ENCODE measurements around the gene FRMD7.

Gene FRMD7

DNA sequence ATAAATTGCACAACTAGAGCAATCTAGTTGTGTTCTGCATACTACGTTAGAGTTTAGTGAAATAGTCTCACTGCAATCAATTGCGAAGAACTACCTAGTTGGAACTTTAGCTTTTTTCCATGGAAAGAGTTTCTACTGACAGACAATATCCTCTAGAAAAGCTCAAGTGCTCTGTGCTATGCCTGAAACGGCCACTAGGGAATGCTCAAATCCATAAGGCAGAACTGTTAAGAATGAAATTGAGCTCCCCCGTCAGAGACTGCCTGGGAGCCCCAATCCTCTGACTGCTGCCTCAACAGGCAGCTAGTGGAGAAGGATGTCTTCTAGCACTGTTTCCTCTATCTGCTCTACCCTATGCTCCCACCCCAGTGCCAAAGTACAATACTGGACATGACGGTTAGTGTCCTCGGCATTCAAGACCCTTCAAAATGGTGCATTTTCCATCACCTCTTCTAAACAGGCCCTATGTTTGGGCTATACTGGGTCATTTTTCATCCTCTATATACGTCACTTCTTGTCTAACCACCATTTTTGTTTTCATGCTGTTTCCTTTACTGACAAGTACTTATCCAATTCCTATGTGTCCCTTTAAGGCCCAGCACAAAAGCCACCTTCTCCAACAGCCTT, 35.3 kb downstream of the FRMD7 start:
- no peak overlapping the region for H2AFZ ChIP-seq (ENCODE audit: low read length)
- peak; percentile 50 for DNase-seq (ENCODE audit: low spot score)
- H3K9ac ChIP-seq (ENCODE audit: low read depth, low read length, poor library complexity), result no peak overlapping the region
- no peaks in the 10 kb centered on the region for H3K79me1 ChIP-seq (ENCODE audit: low read depth, low read length)
- H2BK120ac ChIP-seq (ENCODE audit: low read depth, low read length), result no peak overlapping the region
- H2BK15ac ChIP-seq (ENCODE audit: low read length), result no peak overlapping the region
- H2AK5ac ChIP-seq (ENCODE audit: low read depth, low read length), result no peak overlapping the region
- H3K4me1 ChIP-seq (ENCODE audit: control insufficient read depth in 2 of 2, insufficient read depth in 1 of 2, low read depth in 1 of 2, low read length in 2 of 2), result no peaks in the 10 kb centered on the region
- H3K27ac ChIP-seq (replicated peaks; ENCODE audit: low read length), result no peak overlapping the region
- no peak overlapping the region for H3K4ac ChIP-seq (ENCODE audit: low read length)
- no peaks in the 10 kb centered on the region for H3K36me3 ChIP-seq (replicated peaks in 1 of 2; ENCODE audit: control insufficient read depth in 2 of 2, insufficient read depth in 2 of 2, low read length in 2 of 2)
- H3K18ac ChIP-seq (ENCODE audit: low read length), result no peak overlapping the region
- no peaks in the 10 kb centered on the region for H3K9me3 ChIP-seq (replicated peaks in 1 of 2; ENCODE audit: control insufficient read depth in 2 of 2, insufficient read depth in 1 of 2, low read depth in 1 of 2, low read length in 2 of 2)
- no peak overlapping the region for H2BK5ac ChIP-seq (ENCODE audit: low read length)
- H3K27me3 ChIP-seq (ENCODE audit: control insufficient read depth in 3 of 3, insufficient read depth in 3 of 3, low read depth in 1 of 3, low read length in 3 of 3), result peaks cover 0 to 43% (median 0%) of the 10 kb centered on the region in 3 experiments
- no peak overlapping the region for H3K14ac ChIP-seq (ENCODE audit: low read length)
- no peak overlapping the region for H4K91ac ChIP-seq (ENCODE audit: low read depth, low read length, poor library complexity)
- H3K4me2 ChIP-seq (ENCODE audit: insufficient read depth, low read length, poor library complexity, severe bottlenecking), result no peak overlapping the region
- no peak overlapping the region for H4K8ac ChIP-seq (ENCODE audit: low read depth, low read length)
- no peak overlapping the region for H3K4me3 ChIP-seq (ENCODE audit: low read length in 2 of 2)
- no CpG with 5 or more reads among the region's 7 CpGs for WGBS, 2 donors (ENCODE audit: extremely low coverage in 2 of 2, insufficient read length in 2 of 2, insufficient replicate concordance in 1 of 2)
- H3K23ac ChIP-seq (ENCODE audit: low read depth, low read length, poor library complexity), result no peak overlapping the region
- no peak overlapping the region for H2BK12ac ChIP-seq (ENCODE audit: low read length)

DNA sequence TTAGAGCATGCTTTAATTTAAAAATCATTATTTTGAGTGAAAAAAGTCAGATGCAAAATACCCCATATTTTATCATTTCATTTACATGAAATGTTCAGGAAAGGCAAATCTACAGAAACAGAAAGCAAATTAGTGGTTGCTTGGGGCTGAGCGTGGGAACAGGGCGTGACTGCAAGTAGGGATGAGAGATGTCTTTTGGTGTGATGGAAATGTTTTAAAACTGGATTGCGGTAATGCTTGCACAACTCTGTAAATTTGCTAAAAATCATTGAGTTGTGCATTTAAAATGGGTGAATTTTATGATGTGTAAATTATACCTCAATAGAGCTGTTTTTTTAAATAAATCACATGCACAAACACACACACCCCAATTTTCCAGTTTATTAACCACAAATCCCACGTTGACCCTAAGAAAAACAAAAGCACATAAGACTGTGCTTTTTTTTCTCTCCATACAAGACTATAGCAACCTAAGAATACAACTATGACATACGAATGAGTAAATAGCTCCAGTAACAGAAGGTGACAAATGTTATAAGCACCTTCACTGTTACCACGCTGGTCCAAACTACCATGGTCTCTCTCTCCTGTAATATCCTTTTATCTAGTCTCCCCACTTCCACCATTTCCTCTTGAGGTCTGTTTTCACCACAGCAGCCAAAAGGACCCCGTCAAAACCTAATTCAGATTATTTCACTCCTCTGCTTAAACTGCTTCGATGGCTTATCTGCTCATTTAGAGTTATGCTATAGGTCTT, 37.2 kb downstream of the FRMD7 start:
- Histone ChIP-seq H3K4me2 (ENCODE audit: insufficient read depth, low read length, poor library complexity, severe bottlenecking) (no peak overlapping the region), H3K18ac (ENCODE audit: low read length) (no peak overlapping the region), H2BK5ac (ENCODE audit: low read length) (no peak overlapping the region), H4K8ac (ENCODE audit: low read depth, low read length) (no peak overlapping the region), H3K36me3 (replicated peaks in 1 of 2; ENCODE audit: control insufficient read depth in 2 of 2, insufficient read depth in 2 of 2, low read length in 2 of 2) (no peaks in the 10 kb centered on the region), H3K79me1 (ENCODE audit: low read depth, low read length) (no peaks in the 10 kb centered on the region), H2BK12ac (ENCODE audit: low read length) (no peak overlapping the region), H3K9ac (ENCODE audit: low read depth, low read length, poor library complexity) (no peak overlapping the region), H2AFZ (ENCODE audit: low read length) (no peak overlapping the region), H3K27ac (replicated peaks; ENCODE audit: low read length) (no peak overlapping the region), H3K14ac (ENCODE audit: low read length) (no peak overlapping the region), H2BK15ac (ENCODE audit: low read length) (no peak overlapping the region), H3K9me3 (replicated peaks in 1 of 2; ENCODE audit: control insufficient read depth in 2 of 2, insufficient read depth in 1 of 2, low read depth in 1 of 2, low read length in 2 of 2) (no peaks in the 10 kb centered on the region), H2AK5ac (ENCODE audit: low read depth, low read length) (no peak overlapping the region), H3K4me3 (ENCODE audit: low read length in 2 of 2) (no peak overlapping the region), H3K23ac (ENCODE audit: low read depth, low read length, poor library complexity) (no peak overlapping the region), H3K4ac (ENCODE audit: low read length) (no peak overlapping the region), H3K27me3 (ENCODE audit: control insufficient read depth in 3 of 3, insufficient read depth in 3 of 3, low read depth in 1 of 3, low read length in 3 of 3) (peaks cover 0 to 33% (median 0%) of the 10 kb centered on the region in 3 experiments), H2BK120ac (ENCODE audit: low read depth, low read length) (no peak overlapping the region), H4K91ac (ENCODE audit: low read depth, low read length, poor library complexity) (no peak overlapping the region), H3K4me1 (ENCODE audit: control insufficient read depth in 2 of 2, insufficient read depth in 1 of 2, low read depth in 1 of 2, low read length in 2 of 2) (no peaks in the 10 kb centered on the region)
- DNase-seq (ENCODE audit: low spot score), result no peak
- no CpG with 5 or more reads among the region's 8 CpGs for WGBS, 2 donors (ENCODE audit: extremely low coverage in 2 of 2, insufficient read length in 2 of 2, insufficient replicate concordance in 1 of 2)

DNA sequence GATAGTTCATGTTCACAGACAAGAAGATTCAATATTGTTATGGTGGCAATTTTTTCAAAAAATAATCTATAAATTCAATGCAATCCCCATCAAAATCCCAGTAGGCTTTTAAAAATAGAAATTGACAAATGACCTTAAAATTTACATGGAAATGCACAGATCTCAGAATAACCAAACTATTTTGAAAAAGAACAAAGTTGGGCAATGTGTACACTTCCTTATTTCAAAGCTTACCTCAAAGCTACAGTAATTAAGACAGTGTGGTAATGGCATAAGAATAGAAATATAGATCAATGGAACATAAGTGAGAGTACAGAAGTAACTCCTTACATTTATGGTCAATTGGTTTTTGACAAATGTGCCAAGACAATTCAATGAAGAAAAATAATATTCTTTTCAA, 39.0 kb downstream of the FRMD7 start:
- H3K4me2 ChIP-seq (ENCODE audit: insufficient read depth, low read length, poor library complexity, severe bottlenecking), result no peak overlapping the region
- H2BK12ac ChIP-seq (ENCODE audit: low read length), result no peak overlapping the region
- no peak overlapping the region for H3K18ac ChIP-seq (ENCODE audit: low read length)
- H4K91ac ChIP-seq (ENCODE audit: low read depth, low read length, poor library complexity), result no peak overlapping the region
- no peak overlapping the region for H2BK5ac ChIP-seq (ENCODE audit: low read length)
- no peak overlapping the region for H3K23ac ChIP-seq (ENCODE audit: low read depth, low read length, poor library complexity)
- DNase-seq (ENCODE audit: low spot score), result no peak
- no peak overlapping the region for H3K4me3 ChIP-seq (ENCODE audit: low read length in 2 of 2)
- H2AK5ac ChIP-seq (ENCODE audit: low read depth, low read length), result no peak overlapping the region
- no peaks in the 10 kb centered on the region for H3K36me3 ChIP-seq (replicated peaks in 1 of 2; ENCODE audit: control insufficient read depth in 2 of 2, insufficient read depth in 2 of 2, low read length in 2 of 2)
- H3K9me3 ChIP-seq (replicated peaks in 1 of 2; ENCODE audit: control insufficient read depth in 2 of 2, insufficient read depth in 1 of 2, low read depth in 1 of 2, low read length in 2 of 2), result no peaks in the 10 kb centered on the region
- H2BK15ac ChIP-seq (ENCODE audit: low read length), result no peak overlapping the region
- no peaks in the 10 kb centered on the region for H3K4me1 ChIP-seq (ENCODE audit: control insufficient read depth in 2 of 2, insufficient read depth in 1 of 2, low read depth in 1 of 2, low read length in 2 of 2)
- H2BK120ac ChIP-seq (ENCODE audit: low read depth, low read length), result no peak overlapping the region
- H3K4ac ChIP-seq (ENCODE audit: low read length), result no peak overlapping the region
- H3K27me3 ChIP-seq (ENCODE audit: control insufficient read depth in 3 of 3, insufficient read depth in 3 of 3, low read depth in 1 of 3, low read length in 3 of 3), result peaks cover 0 to 41% (median 0%) of the 10 kb centered on the region in 3 experiments
- no peak overlapping the region for H2AFZ ChIP-seq (ENCODE audit: low read length)
- no peaks in the 10 kb centered on the region for H3K79me1 ChIP-seq (ENCODE audit: low read depth, low read length)
- no peak overlapping the region for H3K14ac ChIP-seq (ENCODE audit: low read length)
- no peak overlapping the region for H3K9ac ChIP-seq (ENCODE audit: low read depth, low read length, poor library complexity)
- no peak overlapping the region for H3K27ac ChIP-seq (replicated peaks; ENCODE audit: low read length)
- no peak overlapping the region for H4K8ac ChIP-seq (ENCODE audit: low read depth, low read length)

DNA sequence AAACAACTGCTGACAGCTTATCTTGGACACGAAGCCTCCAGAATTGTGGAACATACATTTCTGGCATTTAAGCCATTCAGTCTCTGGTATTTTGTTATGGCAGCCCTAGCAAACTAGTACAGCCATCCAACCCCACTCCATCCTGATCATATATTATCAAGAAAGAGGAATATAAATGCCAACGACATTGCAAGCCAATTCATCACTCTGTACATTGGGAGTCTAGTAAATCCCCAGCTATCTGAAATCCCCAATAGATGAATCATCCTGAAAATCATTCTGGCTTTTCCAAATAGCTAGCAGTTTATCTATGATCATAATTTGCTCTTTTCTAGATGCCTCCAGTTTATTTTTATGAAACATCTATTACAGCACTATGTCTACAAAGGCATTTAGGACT, 41.1 kb downstream of the FRMD7 start:
- Histone ChIP-seq H2AFZ (ENCODE audit: low read length) (no peak overlapping the region), H3K79me1 (ENCODE audit: low read depth, low read length) (no peaks in the 10 kb centered on the region), H4K91ac (ENCODE audit: low read depth, low read length, poor library complexity) (no peak overlapping the region), H3K27me3 (ENCODE audit: control insufficient read depth in 3 of 3, insufficient read depth in 3 of 3, low read depth in 1 of 3, low read length in 3 of 3) (peaks cover 0 to 42% (median 0%) of the 10 kb centered on the region in 3 experiments), H2BK15ac (ENCODE audit: low read length) (no peak overlapping the region), H3K4me1 (ENCODE audit: control insufficient read depth in 2 of 2, insufficient read depth in 1 of 2, low read depth in 1 of 2, low read length in 2 of 2) (no peaks in the 10 kb centered on the region), H3K27ac (replicated peaks; ENCODE audit: low read length) (no peak overlapping the region), H3K23ac (ENCODE audit: low read depth, low read length, poor library complexity) (no peak overlapping the region), H3K4me2 (ENCODE audit: insufficient read depth, low read length, poor library complexity, severe bottlenecking) (no peak overlapping the region), H3K18ac (ENCODE audit: low read length) (no peak overlapping the region), H3K9ac (ENCODE audit: low read depth, low read length, poor library complexity) (no peak overlapping the region), H3K4me3 (ENCODE audit: low read length in 2 of 2) (no peak overlapping the region), H3K4ac (ENCODE audit: low read length) (no peak overlapping the region), H3K9me3 (replicated peaks in 1 of 2; ENCODE audit: control insufficient read depth in 2 of 2, insufficient read depth in 1 of 2, low read depth in 1 of 2, low read length in 2 of 2) (no peaks in the 10 kb centered on the region), H3K14ac (ENCODE audit: low read length) (no peak overlapping the region), H2BK120ac (ENCODE audit: low read depth, low read length) (no peak overlapping the region), H4K8ac (ENCODE audit: low read depth, low read length) (no peak overlapping the region), H2AK5ac (ENCODE audit: low read depth, low read length) (no peak overlapping the region), H2BK5ac (ENCODE audit: low read length) (no peak overlapping the region), H3K36me3 (replicated peaks in 1 of 2; ENCODE audit: control insufficient read depth in 2 of 2, insufficient read depth in 2 of 2, low read length in 2 of 2) (no peaks in the 10 kb centered on the region), H2BK12ac (ENCODE audit: low read length) (no peak overlapping the region)
- no CpG with 5 or more reads among the region's 2 CpGs for WGBS, 2 donors (ENCODE audit: extremely low coverage in 2 of 2, insufficient read length in 2 of 2, insufficient replicate concordance in 1 of 2)
- no peak for DNase-seq (ENCODE audit: low spot score)

All from neuronal stem cell (in vitro differentiated cells).